Trophoblast cell (in vitro differentiated cells and primary cell): ENCODE results near the gene PRKCH.

ENCODE experiments used
- DNase-seq, 2 donors: peaks; one replicate each; pipeline ENCODE4 v3.0.0-alpha.2; 2016
- H2AFZ ChIP-seq: 2 replicates; pipeline ENCODE4 v1.6.1; 2013; ENCODE audit warnings: low read length, moderate library complexity, mild to moderate bottlenecking; ENCODE audit not compliant: insufficient read depth, poor library complexity
- H2AK5ac ChIP-seq: 2 replicates; pipeline ENCODE4 v1.6.1; 2013; ENCODE audit warnings: mild to moderate bottlenecking, low read length
- H2BK120ac ChIP-seq: 2 replicates; pipeline ENCODE4 v1.6.1; 2013; ENCODE audit warnings: low read length, mild to moderate bottlenecking, moderate library complexity; ENCODE audit not compliant: insufficient read depth, poor library complexity
- H2BK12ac ChIP-seq: 2 replicates; pipeline ENCODE4 v1.6.1; 2013; ENCODE audit warnings: mild to moderate bottlenecking, low read length, moderate library complexity
- H2BK5ac ChIP-seq: 2 replicates; pipeline ENCODE4 v1.6.1; 2013; ENCODE audit warnings: low read length, low read depth, moderate library complexity, mild to moderate bottlenecking; ENCODE audit not compliant: poor library complexity
- H3K14ac ChIP-seq: 2 replicates; pipeline ENCODE4 v1.6.1; 2013; ENCODE audit warnings: mild to moderate bottlenecking, low read length
- H3K18ac ChIP-seq: 2 replicates; pipeline ENCODE4 v1.6.1; 2013; ENCODE audit warnings: mild to moderate bottlenecking, low read length
- H3K23ac ChIP-seq: 2 replicates; pipeline ENCODE4 v1.6.1; 2013; ENCODE audit warnings: low read length
- H3K27ac ChIP-seq: 2 replicates; pipeline ENCODE4 v1.5.1; 2013; ENCODE audit warnings: low read depth, mild to moderate bottlenecking, inconsistent platforms, low read length, moderate library complexity
- H3K27me3 ChIP-seq: 2 replicates; pipeline ENCODE4 v1.6.1; 2013; ENCODE audit warnings: inconsistent platforms, mild to moderate bottlenecking, low read length, moderate library complexity; ENCODE audit not compliant: insufficient read depth
- H3K36me3 ChIP-seq, 2 experiments: 1 replicate in 1 of 2; 2 replicates in 1 of 2; pipeline ENCODE4 v1.6.1; 2013; ENCODE audit warnings: low read length in 2 of 2, mild to moderate bottlenecking in 2 of 2, moderate library complexity in 1 of 2; ENCODE audit not compliant: insufficient read depth in 2 of 2, control insufficient read depth in 1 of 2
- H3K4ac ChIP-seq: 2 replicates; pipeline ENCODE4 v1.6.1; 2013; ENCODE audit warnings: low read depth, mild to moderate bottlenecking, low read length, moderate library complexity
- H3K4me1 ChIP-seq, 2 experiments: 1 replicate in 1 of 2; 2 replicates in 1 of 2; pipeline ENCODE4 v1.6.1; 2013; ENCODE audit warnings: low read length in 2 of 2, mild to moderate bottlenecking in 2 of 2, moderate library complexity in 1 of 2; ENCODE audit not compliant: insufficient read depth in 2 of 2, control insufficient read depth in 1 of 2
- H3K4me2 ChIP-seq: 2 replicates; pipeline ENCODE4 v1.6.1; 2013; ENCODE audit warnings: inconsistent platforms, mild to moderate bottlenecking, low read length, moderate library complexity
- H3K4me3 ChIP-seq: 2 replicates; pipeline ENCODE4 v1.5.1; 2013; ENCODE audit warnings: mild to moderate bottlenecking, low read depth, low read length, inconsistent platforms
- H3K79me1 ChIP-seq: one replicate; pipeline ENCODE4 v1.6.1; 2013; ENCODE audit warnings: low read length
- H3K79me2 ChIP-seq: 2 replicates; pipeline ENCODE4 v1.6.1; 2013; ENCODE audit warnings: low read length, mild to moderate bottlenecking; ENCODE audit not compliant: control insufficient read depth, insufficient read depth, poor library complexity
- H3K9ac ChIP-seq: 2 replicates; pipeline ENCODE4 v1.6.1; 2013; ENCODE audit warnings: mild to moderate bottlenecking, low read length
- H3K9me3 ChIP-seq: 2 replicates; pipeline ENCODE4 v1.6.1; 2013; ENCODE audit warnings: low read depth, mild to moderate bottlenecking, control low read depth, inconsistent platforms, low read length; ENCODE audit not compliant: insufficient read depth
- H4K12ac ChIP-seq: 2 replicates; pipeline ENCODE4 v1.6.1; 2013; ENCODE audit warnings: low read depth, mild to moderate bottlenecking, low read length, moderate library complexity
- H4K8ac ChIP-seq: 2 replicates; pipeline ENCODE4 v1.6.1; 2013; ENCODE audit warnings: low read depth, mild to moderate bottlenecking, low read length, moderate library complexity
- H4K91ac ChIP-seq: one replicate; pipeline ENCODE4 v1.6.1; 2013; ENCODE audit warnings: low read depth, mild to moderate bottlenecking, low read length, moderate library complexity
- WGBS: extraction: QIAGEN DNeasy Blood & Tissue Kit; methylation state at CpG from one replicate; pipeline ENCODE4 v1.1.7; 2013; ENCODE audit warnings: missing lambda C conversion rate; ENCODE audit not compliant: insufficient read length, insufficient coverage; ENCODE audit errors: extremely low coverage; 5-methylcytosine and 5-hydroxymethylcytosine counted together

PRKCH gene

DNA sequence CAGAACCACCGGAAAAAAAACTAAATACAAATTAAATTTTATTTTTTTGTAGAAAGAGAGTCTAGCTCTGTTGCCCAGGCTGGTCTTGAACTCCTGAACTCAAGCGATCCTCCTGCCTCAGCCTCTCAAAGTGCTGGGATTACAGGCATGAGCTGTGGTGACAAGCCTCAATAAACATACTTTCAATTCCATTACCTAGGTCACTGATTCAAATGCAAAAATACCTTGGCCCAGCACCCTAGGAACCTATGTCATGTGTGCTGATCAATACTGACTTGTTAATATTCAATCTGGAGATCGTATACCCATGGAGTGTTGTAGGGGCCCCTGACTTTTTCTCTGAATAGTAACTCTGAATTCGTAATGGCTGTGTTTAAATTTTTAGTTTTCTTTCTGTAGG, 33.2 kb upstream of the PRKCH start:
- no peak overlapping the region for H2BK120ac ChIP-seq
- H3K36me3 ChIP-seq = no peaks in the 10 kb centered on the region
- H3K23ac ChIP-seq = no peak overlapping the region
- H3K79me2 ChIP-seq = no peaks in the 10 kb centered on the region
- H3K4me1 ChIP-seq = no peaks in the 10 kb centered on the region
- no peak overlapping the region for H3K9ac ChIP-seq
- H4K8ac ChIP-seq = no peak overlapping the region
- H2AFZ ChIP-seq = no peak overlapping the region
- H3K27me3 ChIP-seq = no peaks in the 10 kb centered on the region
- H3K4me3 ChIP-seq = no peak overlapping the region
- no CpG with 5 or more reads among the region's 4 CpGs for WGBS
- H2BK12ac ChIP-seq = no peak overlapping the region
- H3K27ac ChIP-seq = no peak overlapping the region
- no peak overlapping the region for H3K14ac ChIP-seq
- no peak overlapping the region for H3K4me2 ChIP-seq
- H3K18ac ChIP-seq = no peak overlapping the region
- H2AK5ac ChIP-seq = no peak overlapping the region
- H4K91ac ChIP-seq = no peak overlapping the region
- no peak for DNase-seq
- no peak overlapping the region for H2BK5ac ChIP-seq
- H3K9me3 ChIP-seq = no peaks in the 10 kb centered on the region
- no peak overlapping the region for H3K4ac ChIP-seq
- no peak overlapping the region for H4K12ac ChIP-seq
- no peaks in the 10 kb centered on the region for H3K79me1 ChIP-seq

DNA sequence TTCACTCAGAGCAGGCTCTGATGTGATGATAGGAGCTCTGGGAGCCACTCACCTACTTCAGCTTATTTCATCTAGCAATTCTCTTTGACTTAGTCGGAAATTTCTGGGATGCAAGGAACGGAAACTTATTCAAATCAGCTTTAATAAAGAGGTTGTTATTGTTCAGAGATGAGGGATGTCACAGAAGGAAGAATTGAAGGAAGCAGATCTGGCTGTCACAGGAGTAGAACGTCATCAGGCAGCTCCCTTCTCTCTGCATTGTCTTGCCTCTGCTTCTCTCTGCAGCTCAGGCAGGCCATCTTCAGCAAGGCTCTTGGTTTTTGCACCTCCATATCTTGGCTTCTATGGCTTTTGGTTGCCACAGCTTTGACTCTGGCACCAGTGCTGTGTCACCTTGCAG, 32.7 kb upstream of the PRKCH start:
- H4K91ac ChIP-seq = no peak overlapping the region
- no peak overlapping the region for H3K4me2 ChIP-seq
- H2BK5ac ChIP-seq = no peak overlapping the region
- no peak overlapping the region for H3K14ac ChIP-seq
- H3K36me3 ChIP-seq = no peaks in the 10 kb centered on the region
- H2AFZ ChIP-seq = no peak overlapping the region
- no peak overlapping the region for H3K4me3 ChIP-seq
- DNase-seq = no peak
- no peak overlapping the region for H3K18ac ChIP-seq
- H3K27me3 ChIP-seq = no peaks in the 10 kb centered on the region
- peak overlapping the region; percentile 37 for H2AK5ac ChIP-seq
- no peaks in the 10 kb centered on the region for H3K9me3 ChIP-seq
- H3K79me2 ChIP-seq = no peaks in the 10 kb centered on the region
- H3K23ac ChIP-seq = no peak overlapping the region
- no CpG with 5 or more reads among the region's 3 CpGs for WGBS
- H4K12ac ChIP-seq = no peak overlapping the region
- no peaks in the 10 kb centered on the region for H3K4me1 ChIP-seq
- no peak overlapping the region for H3K4ac ChIP-seq
- H2BK12ac ChIP-seq = peak overlapping the region; percentile 83
- H3K27ac ChIP-seq = no peak overlapping the region
- H4K8ac ChIP-seq = no peak overlapping the region
- H2BK120ac ChIP-seq = no peak overlapping the region
- no peaks in the 10 kb centered on the region for H3K79me1 ChIP-seq
- no peak overlapping the region for H3K9ac ChIP-seq

DNA sequence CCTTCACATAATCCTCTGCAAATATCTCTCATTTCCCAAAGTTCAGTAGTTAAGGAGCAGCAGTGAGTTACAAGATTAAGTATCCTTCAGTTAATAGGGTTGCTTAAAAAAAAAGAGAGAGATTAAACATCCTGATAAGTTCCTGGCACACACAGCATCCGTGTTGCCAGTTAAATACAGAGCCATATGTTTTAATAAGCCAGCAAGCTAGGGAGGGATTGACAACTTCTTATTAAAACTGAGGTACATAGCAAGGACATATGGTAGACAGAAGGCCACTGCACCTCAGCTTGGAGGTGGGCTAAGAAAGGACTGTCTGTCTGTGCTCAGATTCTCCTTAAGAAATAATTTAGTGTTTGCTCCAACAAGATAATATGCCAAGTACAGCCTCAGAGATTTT, 30.7 kb upstream of the PRKCH start:
- Histone ChIP-seq H2AK5ac (no peak overlapping the region), H3K9me3 (no peaks in the 10 kb centered on the region), H2BK5ac (no peak overlapping the region), H4K91ac (no peak overlapping the region), H3K18ac (no peak overlapping the region), H3K9ac (no peak overlapping the region), H3K4me2 (no peak overlapping the region), H3K27ac (no peak overlapping the region), H3K14ac (no peak overlapping the region), H3K23ac (no peak overlapping the region), H3K27me3 (no peaks in the 10 kb centered on the region), H3K79me2 (no peaks in the 10 kb centered on the region), H4K12ac (no peak overlapping the region), H2AFZ (no peak overlapping the region), H3K4me1 (no peaks in the 10 kb centered on the region), H3K79me1 (peaks cover 2% of the 10 kb centered on the region), H3K4ac (no peak overlapping the region), H2BK120ac (no peak overlapping the region), H3K4me3 (no peak overlapping the region), H3K36me3 (no peaks in the 10 kb centered on the region), H4K8ac (no peak overlapping the region), H2BK12ac (no peak overlapping the region)
- WGBS = no CpG with 5 or more reads among the region's 1 CpG
- no peak for DNase-seq

DNA sequence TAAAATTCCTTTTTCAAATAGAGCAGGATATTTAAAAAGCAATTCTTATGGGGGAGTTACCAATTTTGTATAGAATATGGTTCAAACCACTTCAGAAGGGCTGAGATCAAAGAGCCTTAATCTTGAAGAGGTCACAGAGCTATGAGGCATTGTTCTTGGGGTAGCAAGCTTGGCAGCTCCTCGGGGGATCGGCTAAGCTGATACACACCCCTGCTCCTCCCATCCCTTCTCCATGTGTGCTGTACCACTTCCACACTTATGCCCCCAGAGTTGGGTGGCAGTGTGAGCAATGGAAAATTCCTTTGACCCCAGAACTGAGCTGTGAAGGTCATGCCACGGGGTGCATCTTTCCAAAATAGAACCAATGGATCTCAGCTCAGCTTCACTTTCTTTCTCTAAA, 25.2 kb upstream of the PRKCH start:
- H3K4me3 ChIP-seq = no peak overlapping the region

More for the DNA sequence above, 25.2 kb upstream of the PRKCH start:
- no peak overlapping the region for H2AFZ ChIP-seq
- peaks cover 7 to 8% of the 10 kb centered on the region in 2 experiments for H3K4me1 ChIP-seq
- no peak overlapping the region for H3K27ac ChIP-seq
- no CpG with 5 or more reads among the region's 3 CpGs for WGBS
- no peak overlapping the region for H3K4me2 ChIP-seq
- no peak overlapping the region for H3K18ac ChIP-seq
- no peak overlapping the region for H3K4ac ChIP-seq
- no peaks in the 10 kb centered on the region for H3K9me3 ChIP-seq
- H2AK5ac ChIP-seq = no peak overlapping the region
- H2BK5ac ChIP-seq = no peak overlapping the region
- H3K79me2 ChIP-seq = peaks cover 2% of the 10 kb centered on the region
- H3K27me3 ChIP-seq = no peaks in the 10 kb centered on the region
- no peak overlapping the region for H3K14ac ChIP-seq
- H3K23ac ChIP-seq = no peak overlapping the region
- H2BK12ac ChIP-seq = peak overlapping the region; percentile 7
- no peaks in the 10 kb centered on the region for H3K36me3 ChIP-seq
- H4K8ac ChIP-seq = no peak overlapping the region
- no peak overlapping the region for H4K12ac ChIP-seq
- no peak overlapping the region for H2BK120ac ChIP-seq
- no peak for DNase-seq
- H4K91ac ChIP-seq = no peak overlapping the region
- H3K79me1 ChIP-seq = peaks cover 14% of the 10 kb centered on the region
- peak overlapping the region; percentile 4 for H3K9ac ChIP-seq
